Ovary (tissue), 9 donors: ENCODE results near the gene POLA1. TPM values are rescaled to one million over a fixed set of nuclear protein-coding genes. Genes with fewer than 3 reads are reported as not detected.

Experiments used
- DNase-seq, 5 donors: peaks; one replicate each; pipeline ENCODE4 v3.0.0-alpha.2; 2019 to 2020
- H3K27ac ChIP-seq, 2 donors: fragments of 200-600 bp; one replicate each; pipeline versions ENCODE4 v1.5.1 to v1.8.0; 2019 to 2022
- H3K27me3 ChIP-seq: fragments of 200-600 bp; one replicate; pipeline ENCODE4 v1.8.0; 2022
- H3K36me3 ChIP-seq: fragments of 200-600 bp; sonication (generic); one replicate; pipeline ENCODE4 v1.5.1; 2019
- H3K4me1 ChIP-seq: one replicate; pipeline ENCODE4 v1.8.1; 2013; ENCODE audit warnings: mild to moderate bottlenecking, moderate library complexity; ENCODE audit not compliant: insufficient read depth
- H3K4me3 ChIP-seq: fragments of 200-600 bp; sonication (generic); one replicate; pipeline ENCODE4 v1.5.1; 2017
- H3K9me3 ChIP-seq, 2 donors: fragments of 200-600 bp in 1 of 2; sonication (generic) in 1 of 2; one replicate each; pipeline versions ENCODE4 v1.5.1 to v1.8.1; 2013 to 2019; ENCODE audit warnings: mild to moderate bottlenecking in 1 of 2, moderate library complexity in 1 of 2
- EP300 ChIP-seq: sonication (generic); formaldehyde crosslinking; IDR thresholded peaks from one replicate; pipeline ENCODE4 v1.6.1; 2017; ENCODE audit warnings: antibody characterized with exemption
- POLR2A ChIP-seq: fragments of 450-650 bp; IDR thresholded peaks from one replicate; pipeline ENCODE4 v1.6.1; 2017; ENCODE audit warnings: antibody characterized with exemption, mild to moderate bottlenecking, moderate library complexity
- WGBS, 3 donors: extraction: QIAGEN DNeasy Blood & Tissue Kit in 1 of 3; methylation state at CpG; one replicate each; pipeline versions ENCODE4 v1.1.5 to v1.1.7; 2013 to 2017; 5-methylcytosine and 5-hydroxymethylcytosine counted together
- intact Hi-C, 4 donors: fragments of 100-400 bp; cut with DNase I; formaldehyde crosslinking; loops; one replicate each; pipeline versions ENCODE4 v1.11.0 to v1.15.1; 2022 to 2023
- polyA plus RNA-seq, 2 donors: library from polyadenylated mRNA; stranded (reverse); fragments of 200-250 nt in 1 of 2; fragments of 350-450 nt in 1 of 2; fragmentation: Illumina TruSeq in 1 of 2; extraction: RNeasy Lipid Tissue Mini Kit (QIAGEN cat#74804) in 1 of 2; gene quantifications; one replicate each; pipeline ENCODE4 v1.2.3, GENCODE V29; 2013 to 2014
- total RNA-seq, 7 donors: library from RNA; depleted of rRNA in 2 of 7; stranded (reverse); fragments of >200 nt in 2 of 7; fragmentation: NEBNext Ultra II Directional in 3 of 7; extraction: Animal tissue kit (Norgen Biotek cat#: 25700) in 3 of 7; gene quantifications; one replicate each; pipeline versions ENCODE4 v1.1.0 to v1.2.4, GENCODE V29; 2016 to 2023
- TF ChIP-seq, protein P1 (sequence below), 3 donors: fragments of 450-650 bp in 2 of 3; fragments of 200-600 bp in 1 of 3; IDR thresholded peaks; one replicate each; pipeline versions ENCODE4 v1.5.1 to v1.8.0; 2016 to 2022; ENCODE audit warnings: antibody characterized with exemption in 3 of 3, mild to moderate bottlenecking in 1 of 3
- donor health status: DM: no; HTN: no; CAD: no; lungs with moderate emphysema.
- donor health status: DM: no; HTN: no; CAD: no.
- donor health status: Bipolar disorder and iron deficiency.
- donor health status: DM: yes; HTN: yes; CAD: no.
- donor health status: DM: no; HTN: no; CAD: no.
- donor health status: DM: yes; HTN: yes; CAD: no.

Gene POLA1
- total and polyA plus RNA-seq, 9 donors: 5.9 to 20.2 (median 14.1) TPM

DNA sequence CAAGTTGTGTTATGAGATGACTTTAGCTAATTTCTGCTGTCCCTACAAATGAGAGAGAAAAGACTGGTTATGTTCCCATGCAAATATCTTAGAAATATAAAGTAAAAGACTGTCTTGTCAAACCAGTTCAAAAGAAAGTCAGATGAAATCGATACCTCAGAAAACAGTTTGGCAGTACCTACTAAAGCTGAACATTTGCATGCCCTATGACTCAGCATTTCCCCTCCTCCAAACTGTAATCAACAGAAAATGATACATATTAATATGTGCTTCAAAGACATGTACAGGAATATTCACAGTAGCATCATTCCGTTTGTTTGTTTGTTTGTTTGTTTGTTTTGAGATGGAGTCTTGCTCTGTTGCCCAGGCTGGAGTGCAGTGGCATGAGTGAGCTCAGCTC is 231.7 kb downstream of the POLA1 start:
- Histone ChIP-seq H3K36me3 (no peaks in the 10 kb centered on the region), H3K4me1 (no peaks in the 10 kb centered on the region), H3K27ac (no peak overlapping the region), H3K27me3 (no peaks in the 10 kb centered on the region), H3K4me3 (no peak overlapping the region), H3K9me3 (no peaks in the 10 kb centered on the region)
- 65 to 78% (median 69%) methylated on average over 2 of the region's 2 CpGs for WGBS, 3 donors
- no peak for DNase-seq
- intact Hi-C loops: no loop called here
- TF ChIP-seq EP300: no peak
- no peak for TF ChIP-seq POLR2A
- TF ChIP-seq, protein P1, sequence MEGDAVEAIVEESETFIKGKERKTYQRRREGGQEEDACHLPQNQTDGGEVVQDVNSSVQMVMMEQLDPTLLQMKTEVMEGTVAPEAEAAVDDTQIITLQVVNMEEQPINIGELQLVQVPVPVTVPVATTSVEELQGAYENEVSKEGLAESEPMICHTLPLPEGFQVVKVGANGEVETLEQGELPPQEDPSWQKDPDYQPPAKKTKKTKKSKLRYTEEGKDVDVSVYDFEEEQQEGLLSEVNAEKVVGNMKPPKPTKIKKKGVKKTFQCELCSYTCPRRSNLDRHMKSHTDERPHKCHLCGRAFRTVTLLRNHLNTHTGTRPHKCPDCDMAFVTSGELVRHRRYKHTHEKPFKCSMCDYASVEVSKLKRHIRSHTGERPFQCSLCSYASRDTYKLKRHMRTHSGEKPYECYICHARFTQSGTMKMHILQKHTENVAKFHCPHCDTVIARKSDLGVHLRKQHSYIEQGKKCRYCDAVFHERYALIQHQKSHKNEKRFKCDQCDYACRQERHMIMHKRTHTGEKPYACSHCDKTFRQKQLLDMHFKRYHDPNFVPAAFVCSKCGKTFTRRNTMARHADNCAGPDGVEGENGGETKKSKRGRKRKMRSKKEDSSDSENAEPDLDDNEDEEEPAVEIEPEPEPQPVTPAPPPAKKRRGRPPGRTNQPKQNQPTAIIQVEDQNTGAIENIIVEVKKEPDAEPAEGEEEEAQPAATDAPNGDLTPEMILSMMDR (IDR thresholded peaks at IDR 0.05): no peak

DNA sequence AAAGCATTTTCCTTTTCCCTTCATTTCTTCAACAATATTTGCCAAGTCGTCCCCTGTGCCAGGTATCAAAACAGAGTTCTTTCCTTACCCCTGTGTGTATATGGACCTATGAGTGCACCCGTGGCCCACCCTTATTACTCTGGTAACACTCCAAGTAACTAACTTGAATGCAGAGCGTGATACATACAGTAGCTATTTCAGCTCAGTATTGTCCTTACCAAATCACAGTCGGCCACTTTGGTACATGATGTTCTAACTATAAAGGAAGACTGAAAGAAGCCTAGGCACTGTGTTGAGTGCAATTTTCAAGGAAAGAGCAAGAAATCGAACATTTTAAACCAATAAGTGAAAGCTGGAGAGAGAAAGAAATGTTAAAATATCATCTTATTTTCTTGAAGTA is 233.7 kb downstream of the POLA1 start:
- no peaks in the 10 kb centered on the region for H3K4me1 ChIP-seq
- no peak overlapping the region for H3K4me3 ChIP-seq
- no peaks in the 10 kb centered on the region for H3K27me3 ChIP-seq
- H3K9me3 ChIP-seq: no peaks in the 10 kb centered on the region
- intact Hi-C loops: no loop called here
- 68 to 75% (median 71%) methylated on average over 5 of the region's 5 CpGs for WGBS, 3 donors
- DNase-seq: no peak
- no peaks in the 10 kb centered on the region for H3K36me3 ChIP-seq
- H3K27ac ChIP-seq: no peak overlapping the region
- TF ChIP-seq, protein P1 (IDR thresholded peaks at IDR 0.05): no peak
- TF ChIP-seq EP300 (no peak), POLR2A (no peak)

DNA sequence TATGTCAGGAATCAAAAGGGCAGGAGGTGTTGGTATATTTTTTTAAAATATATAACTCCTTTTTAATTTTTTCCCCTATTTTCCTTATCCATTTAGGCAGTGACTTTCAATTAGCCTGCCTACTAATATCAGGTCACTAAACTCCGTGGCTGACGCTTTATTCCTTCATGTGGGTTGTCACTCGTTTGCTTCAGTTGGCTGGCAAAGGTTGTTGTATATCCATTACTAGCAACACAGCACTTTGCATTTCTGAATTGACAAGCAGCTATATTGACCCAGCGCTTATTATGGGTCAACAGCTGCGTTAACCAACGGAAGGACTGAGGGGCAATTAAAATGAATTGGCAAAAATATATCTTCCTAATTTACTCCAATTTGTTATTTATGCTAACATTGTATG is 234.4 kb downstream of the POLA1 start:
- Histone ChIP-seq H3K27me3 (no peaks in the 10 kb centered on the region), H3K36me3 (no peaks in the 10 kb centered on the region), H3K27ac (no peak overlapping the region), H3K9me3 (no peaks in the 10 kb centered on the region), H3K4me3 (no peak overlapping the region), H3K4me1 (no peaks in the 10 kb centered on the region)
- intact Hi-C loops: no loop called here
- TF ChIP-seq POLR2A: no peak
- TF ChIP-seq EP300: no peak
- TF ChIP-seq, protein P1 (IDR thresholded peaks at IDR 0.05): no peak
- no peak for DNase-seq
- 79 to 87% (median 81%) methylated on average over 6 of the region's 6 CpGs for WGBS, 3 donors

DNA sequence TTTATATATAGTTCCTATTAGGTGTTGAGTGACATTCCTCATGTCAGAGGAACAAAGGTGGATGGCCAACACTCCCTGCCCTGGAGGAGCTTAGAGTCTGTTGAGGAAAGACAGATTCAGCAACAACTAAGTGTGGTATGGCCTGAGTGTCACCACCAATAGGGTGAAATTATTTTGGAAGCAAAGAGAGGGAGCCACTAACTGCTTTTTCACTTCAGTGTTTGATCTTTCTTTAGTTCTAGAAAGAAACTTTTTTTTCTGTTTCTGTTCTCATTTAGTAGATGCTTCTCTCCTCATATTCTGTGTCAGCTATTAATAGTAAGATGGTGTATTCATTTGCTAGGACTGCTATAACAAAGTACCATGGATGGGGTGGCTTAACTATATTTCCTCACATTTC is 240.6 kb downstream of the POLA1 start:
- H3K27me3 ChIP-seq: no peaks in the 10 kb centered on the region
- no peak overlapping the region for H3K4me3 ChIP-seq
- TF ChIP-seq EP300 (no peak), POLR2A (no peak)
- TF ChIP-seq, protein P1 (IDR thresholded peaks at IDR 0.05): no peak
- intact Hi-C loops: loop anchor here in 1 of 4 donors (5.0 kb wide), 1 partner anchor 1087 kb away; no protein-coding TSS in a partner anchor
- DNase-seq: no peak
- no peaks in the 10 kb centered on the region for H3K9me3 ChIP-seq
- no peaks in the 10 kb centered on the region for H3K4me1 ChIP-seq
- H3K36me3 ChIP-seq: no peaks in the 10 kb centered on the region
- H3K27ac ChIP-seq: no peak overlapping the region

DNA sequence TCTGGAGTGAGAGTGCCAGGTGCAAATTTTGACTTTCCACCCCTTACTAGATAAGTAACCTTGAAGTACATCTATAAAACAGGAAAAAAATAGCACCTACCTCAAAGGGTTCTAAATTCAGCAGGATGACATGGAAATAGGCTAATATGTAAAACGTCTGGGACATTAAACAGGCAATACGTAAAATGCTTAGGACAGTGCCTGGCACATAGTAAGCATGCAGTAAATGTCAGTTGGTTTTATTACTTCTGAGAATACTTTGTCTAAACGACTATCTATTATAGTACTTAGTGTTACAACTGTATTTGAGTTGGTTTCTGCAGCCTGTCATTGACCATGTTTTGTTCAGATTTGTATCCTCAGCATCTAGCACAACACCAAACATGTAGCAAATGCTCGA is 251.3 kb downstream of the POLA1 start:
- TF ChIP-seq, protein P1 (IDR thresholded peaks at IDR 0.05): no peak
- no peak for TF ChIP-seq POLR2A
- TF ChIP-seq EP300: no peak
- H3K9me3 ChIP-seq: no peaks in the 10 kb centered on the region
- DNase-seq: no peak
- no peak overlapping the region for H3K4me3 ChIP-seq
- H3K4me1 ChIP-seq: peaks cover 1% of the 10 kb centered on the region
- WGBS, 3 donors: 36 to 44% (median 40%) methylated on average over 4 of the region's 4 CpGs
- intact Hi-C loops: no loop called here
- no peaks in the 10 kb centered on the region for H3K36me3 ChIP-seq
- H3K27me3 ChIP-seq: no peaks in the 10 kb centered on the region
- peak overlapping the region in 1 of 2 donors; percentile 29 for H3K27ac ChIP-seq
